ENCODE results near the gene RGS3. TPM values are rescaled to one million over a fixed set of nuclear protein-coding genes. Genes with fewer than 3 reads are reported as not detected.

Gene RGS3
- total RNA-seq, 1 experiment from 2014 or later: 39.4 TPM

DNA sequence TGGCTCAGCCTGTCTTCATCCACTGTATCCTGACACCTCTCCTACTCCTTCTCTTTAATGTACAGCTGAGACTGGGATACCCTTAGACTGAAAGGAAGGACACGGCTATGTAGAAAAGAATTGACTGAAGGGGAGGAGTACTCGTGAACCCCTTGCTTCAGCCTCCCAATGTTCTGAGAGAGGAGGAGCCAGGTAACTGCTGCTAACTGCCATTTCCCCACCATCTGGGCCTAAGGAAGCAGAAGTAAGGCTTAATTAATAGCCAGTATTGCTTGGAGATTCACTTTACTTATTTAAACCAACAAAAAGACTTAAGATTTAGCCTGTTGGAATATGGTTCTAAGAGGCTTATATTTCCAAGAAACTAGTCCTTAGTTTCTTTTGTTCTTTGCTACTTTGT, 18.8 kb upstream of the RGS3 start:
- no TSS peak for BruUV-seq (replicated peaks)
- H3K27me3 ChIP-seq (ENCODE audit: insufficient read depth, low read length): no peaks in the 10 kb centered on the region
- H3K4me1 ChIP-seq (ENCODE audit: control insufficient read depth in 1 of 2, insufficient read depth in 2 of 2, low read length in 2 of 2): no peaks in the 10 kb centered on the region
- intact Hi-C loops (cut with micrococcal nuclease): no loop called here
- no peaks in the 10 kb centered on the region for H4K20me1 ChIP-seq (ENCODE audit: insufficient read depth)
- ChIA-PET POLR2A (no interaction called here), CTCF (interaction anchor here (4.4 kb wide), 1 partner anchor 212 kb away, joined by 159 read pairs; no protein-coding TSS in a partner anchor), RAD21 (ENCODE audit: low non-redundant PET in 1 of 2, low total read pairs in 2 of 2, uncharacterized antibody in 2 of 2, unreplicated experiment in 2 of 2) (no interaction called here)
- TF ChIP-seq EZH2phosphoT487 (IDR thresholded peaks at IDR 0.05; ENCODE audit: borderline replicate concordance) (no peak), EZH2 (IDR thresholded peaks at IDR 0.05) (no peak), YY1 (IDR thresholded peaks at IDR 0.05; ENCODE audit: extremely low read depth, insufficient replicate concordance, low read depth, low read length) (no peak), FOSL1 (IDR thresholded peaks at IDR 0.05; ENCODE audit: low read depth) (no peak)
- TF ChIP-seq, protein P1, sequence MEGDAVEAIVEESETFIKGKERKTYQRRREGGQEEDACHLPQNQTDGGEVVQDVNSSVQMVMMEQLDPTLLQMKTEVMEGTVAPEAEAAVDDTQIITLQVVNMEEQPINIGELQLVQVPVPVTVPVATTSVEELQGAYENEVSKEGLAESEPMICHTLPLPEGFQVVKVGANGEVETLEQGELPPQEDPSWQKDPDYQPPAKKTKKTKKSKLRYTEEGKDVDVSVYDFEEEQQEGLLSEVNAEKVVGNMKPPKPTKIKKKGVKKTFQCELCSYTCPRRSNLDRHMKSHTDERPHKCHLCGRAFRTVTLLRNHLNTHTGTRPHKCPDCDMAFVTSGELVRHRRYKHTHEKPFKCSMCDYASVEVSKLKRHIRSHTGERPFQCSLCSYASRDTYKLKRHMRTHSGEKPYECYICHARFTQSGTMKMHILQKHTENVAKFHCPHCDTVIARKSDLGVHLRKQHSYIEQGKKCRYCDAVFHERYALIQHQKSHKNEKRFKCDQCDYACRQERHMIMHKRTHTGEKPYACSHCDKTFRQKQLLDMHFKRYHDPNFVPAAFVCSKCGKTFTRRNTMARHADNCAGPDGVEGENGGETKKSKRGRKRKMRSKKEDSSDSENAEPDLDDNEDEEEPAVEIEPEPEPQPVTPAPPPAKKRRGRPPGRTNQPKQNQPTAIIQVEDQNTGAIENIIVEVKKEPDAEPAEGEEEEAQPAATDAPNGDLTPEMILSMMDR (IDR thresholded peaks at IDR 0.05 in 2 of 3, conservative IDR thresholded peaks at IDR 0.05 in 1 of 3; ENCODE audit: borderline replicate concordance in 1 of 3, insufficient read depth in 1 of 3, low read depth in 2 of 3, low read length in 2 of 3): no peak
- TF ChIP-seq, protein P2, sequence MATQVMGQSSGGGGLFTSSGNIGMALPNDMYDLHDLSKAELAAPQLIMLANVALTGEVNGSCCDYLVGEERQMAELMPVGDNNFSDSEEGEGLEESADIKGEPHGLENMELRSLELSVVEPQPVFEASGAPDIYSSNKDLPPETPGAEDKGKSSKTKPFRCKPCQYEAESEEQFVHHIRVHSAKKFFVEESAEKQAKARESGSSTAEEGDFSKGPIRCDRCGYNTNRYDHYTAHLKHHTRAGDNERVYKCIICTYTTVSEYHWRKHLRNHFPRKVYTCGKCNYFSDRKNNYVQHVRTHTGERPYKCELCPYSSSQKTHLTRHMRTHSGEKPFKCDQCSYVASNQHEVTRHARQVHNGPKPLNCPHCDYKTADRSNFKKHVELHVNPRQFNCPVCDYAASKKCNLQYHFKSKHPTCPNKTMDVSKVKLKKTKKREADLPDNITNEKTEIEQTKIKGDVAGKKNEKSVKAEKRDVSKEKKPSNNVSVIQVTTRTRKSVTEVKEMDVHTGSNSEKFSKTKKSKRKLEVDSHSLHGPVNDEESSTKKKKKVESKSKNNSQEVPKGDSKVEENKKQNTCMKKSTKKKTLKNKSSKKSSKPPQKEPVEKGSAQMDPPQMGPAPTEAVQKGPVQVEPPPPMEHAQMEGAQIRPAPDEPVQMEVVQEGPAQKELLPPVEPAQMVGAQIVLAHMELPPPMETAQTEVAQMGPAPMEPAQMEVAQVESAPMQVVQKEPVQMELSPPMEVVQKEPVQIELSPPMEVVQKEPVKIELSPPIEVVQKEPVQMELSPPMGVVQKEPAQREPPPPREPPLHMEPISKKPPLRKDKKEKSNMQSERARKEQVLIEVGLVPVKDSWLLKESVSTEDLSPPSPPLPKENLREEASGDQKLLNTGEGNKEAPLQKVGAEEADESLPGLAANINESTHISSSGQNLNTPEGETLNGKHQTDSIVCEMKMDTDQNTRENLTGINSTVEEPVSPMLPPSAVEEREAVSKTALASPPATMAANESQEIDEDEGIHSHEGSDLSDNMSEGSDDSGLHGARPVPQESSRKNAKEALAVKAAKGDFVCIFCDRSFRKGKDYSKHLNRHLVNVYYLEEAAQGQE (IDR thresholded peaks at IDR 0.05; ENCODE audit: low read depth): no peak
- no peak overlapping the region for H3K27ac ChIP-seq (ENCODE audit: low read depth, low read length)
- no peaks in the 10 kb centered on the region for H3K9me2 ChIP-seq (ENCODE audit: insufficient read depth)
- H3K9ac ChIP-seq (ENCODE audit: low read length): no peak overlapping the region
- no peak for DNase-seq (ENCODE audit: low read depth, low spot score)
- no peak overlapping the region for H3K4me3 ChIP-seq (replicated peaks in 1 of 2; ENCODE audit: low read depth in 1 of 2, low read length in 2 of 2)
- H2AFZ ChIP-seq (ENCODE audit: low read depth, low read length, poor library complexity, severe bottlenecking): no peak overlapping the region
- no peaks in the 10 kb centered on the region for H3K9me3 ChIP-seq (ENCODE audit: control insufficient read depth in 1 of 2, insufficient read depth in 1 of 2, low read depth in 1 of 2, low read length in 2 of 2)
- no peak for ATAC-seq
- no peaks in the 10 kb centered on the region for H3K79me2 ChIP-seq (ENCODE audit: insufficient read depth, low read length)
- H3K4me2 ChIP-seq (ENCODE audit: low read length): no peak overlapping the region
- H3K36me3 ChIP-seq (ENCODE audit: control insufficient read depth in 1 of 2, insufficient read depth in 2 of 2, low read length in 2 of 2): no peaks in the 10 kb centered on the region
